ENCODE measurements around the gene IVNS1ABP.
A peak's percentile ranks its signal among the peaks of the same experiment; 100 is the strongest.
"Not testable (repeated sequence)": the region's sequence is repeated elsewhere in the genome, so short reads cannot be mapped to it uniquely, and the experiment has no call there.

Gene IVNS1ABP

GRCh38 chr1:185325413-185325812 is 8.4 kb upstream of the IVNS1ABP start:
- DNase-seq, result no peak

- DNase-seq, result no peak
These were observed 7.1 kb upstream of the IVNS1ABP start for GRCh38 chr1:185324118-185324517.

- no peak for DNase-seq
These were observed 5.6 kb upstream of the IVNS1ABP start for GRCh38 chr1:185322636-185323035.

GRCh38 chr1:185321653-185322221 is 4.7 kb upstream of the IVNS1ABP start:
- DNase-seq, result not testable (repeated sequence)

- not testable (repeated sequence) for DNase-seq
These were observed 4.1 kb upstream of the IVNS1ABP start for GRCh38 chr1:185321104-185321503.

- no peak for DNase-seq
These were observed 2.1 kb upstream of the IVNS1ABP start for GRCh38 chr1:185319139-185319475.

- no peak for DNase-seq
These were observed 1.5 kb upstream of the IVNS1ABP start for GRCh38 chr1:185318431-185319138.

- DNase-seq, result peak; percentile 54
These were observed 855 bp upstream of the IVNS1ABP start for GRCh38 chr1:185317886-185318310.

- peak; percentile 97 for DNase-seq
These were observed 645 bp downstream of the IVNS1ABP start for GRCh38 chr1:185316163-185317033.

- DNase-seq, result no peak
These were observed 1.5 kb downstream of the IVNS1ABP start for GRCh38 chr1:185315445-185316071.

GRCh38 chr1:185314411-185314810 is 2.6 kb downstream of the IVNS1ABP start:
- no peak for DNase-seq

GRCh38 chr1:185312361-185313138 is 4.5 kb downstream of the IVNS1ABP start:
- DNase-seq, result no peak

GRCh38 chr1:185311589-185312225 is 5.3 kb downstream of the IVNS1ABP start:
- DNase-seq, result no peak

- no peak for DNase-seq
These were observed 7.5 kb downstream of the IVNS1ABP start for GRCh38 chr1:185309566-185309965.

- DNase-seq, result no peak
These were observed 8.9 kb downstream of the IVNS1ABP start for GRCh38 chr1:185308126-185308525.

GRCh38 chr1:185305419-185305818 is 11.6 kb downstream of the IVNS1ABP start:
- no peak for DNase-seq

GRCh38 chr1:185300152-185300551 is 16.9 kb downstream of the IVNS1ABP start:
- no peak for DNase-seq

GRCh38 chr1:185297982-185298381 is 19.1 kb downstream of the IVNS1ABP start:
- DNase-seq, result no peak

GRCh38 chr1:185295091-185295490 is 22.0 kb downstream of the IVNS1ABP start:
- no peak for DNase-seq

GRCh38 chr1:185293967-185294542 is 23.0 kb downstream of the IVNS1ABP start:
- DNase-seq, result no peak

GRCh38 chr1:185292237-185292636 is 24.8 kb downstream of the IVNS1ABP start:
- DNase-seq, result no peak

GRCh38 chr1:185291652-185292051 is 25.4 kb downstream of the IVNS1ABP start:
- no peak for DNase-seq
